ENCODE data around the gene RFLNA. TPM values are rescaled to one million over a fixed set of nuclear protein-coding genes. Genes with fewer than 3 reads are reported as not detected.

RFLNA gene
- total and polyA plus RNA-seq, 7 donors: 0.83 to 57.1 (median 17.6) TPM; not detected in 2

GRCh38 chr12:124359671-124360581 lies 65.0 kb downstream of the RFLNA start:
- peaks cover 0 to 66% (median 38%) of the 10 kb centered on the region in 4 donors for H3K36me3 ChIP-seq
- no peaks in the 10 kb centered on the region for H3K9me3 ChIP-seq
- intact Hi-C loops (cut with DNase I): loop anchor here (2.0 kb wide), 1 partner anchor 413 kb away; no protein-coding TSS in a partner anchor
- 20 to 59% methylated on average over 37 of the region's 37 CpGs for WGBS, 2 donors
- peak overlapping the region; percentile 70 to 79 (median 75) for H3K27ac ChIP-seq
- no peaks in the 10 kb centered on the region for H3K27me3 ChIP-seq
- DNase-seq: peak; percentile 98
- peak in 2 of 4 donors; percentile 16 to 48 for TF ChIP-seq EP300 (IDR thresholded peaks at IDR 0.05)
- TF ChIP-seq POLR2AphosphoS5 (IDR thresholded peaks at IDR 0.05): peak; percentile 53 to 72 (median 65)
- no peak for TF ChIP-seq POLR2A (IDR thresholded peaks at IDR 0.05)
- no peak for TF ChIP-seq CTCF (IDR thresholded peaks at IDR 0.05)
- H3K4me3 ChIP-seq: no peak overlapping the region
- peaks cover 0 to 43% (median 29%) of the 10 kb centered on the region in 4 donors for H3K4me1 ChIP-seq

GRCh38 chr12:124361074-124361970 lies 66.4 kb downstream of the RFLNA start:
- H3K27me3 ChIP-seq: no peaks in the 10 kb centered on the region
- intact Hi-C loops (cut with DNase I): no loop called here
- no peak for TF ChIP-seq EP300 (IDR thresholded peaks at IDR 0.05)
- no peak for TF ChIP-seq POLR2AphosphoS5 (IDR thresholded peaks at IDR 0.05)
- TF ChIP-seq CTCF (IDR thresholded peaks at IDR 0.05): no peak
- no peak for TF ChIP-seq POLR2A (IDR thresholded peaks at IDR 0.05)
- 70 to 89% methylated on average over 21 of the region's 21 CpGs for WGBS, 2 donors
- H3K36me3 ChIP-seq: peaks cover 0 to 56% (median 26%) of the 10 kb centered on the region in 4 donors
- no peak overlapping the region for H3K4me3 ChIP-seq
- H3K27ac ChIP-seq: peak overlapping the region; percentile 70 to 89 (median 76)
- DNase-seq: no peak
- H3K9me3 ChIP-seq: no peaks in the 10 kb centered on the region
- peaks cover 0 to 56% (median 38%) of the 10 kb centered on the region in 4 donors for H3K4me1 ChIP-seq

GRCh38 chr12:124361996-124362395 lies 67.1 kb downstream of the RFLNA start:
- Histone ChIP-seq H3K9me3 (no peaks in the 10 kb centered on the region), H3K4me1 (peaks cover 0 to 58% (median 38%) of the 10 kb centered on the region in 4 donors), H3K27ac (peak overlapping the region in 3 of 4 donors; percentile 74 to 89 (median 79)), H3K4me3 (no peak overlapping the region), H3K36me3 (peaks cover 0 to 49% (median 21%) of the 10 kb centered on the region in 4 donors), H3K27me3 (no peaks in the 10 kb centered on the region)
- intact Hi-C loops (cut with DNase I): no loop called here
- TF ChIP-seq EP300 (IDR thresholded peaks at IDR 0.05): no peak
- no peak for TF ChIP-seq POLR2A (IDR thresholded peaks at IDR 0.05)
- no peak for TF ChIP-seq POLR2AphosphoS5 (IDR thresholded peaks at IDR 0.05)
- TF ChIP-seq CTCF (IDR thresholded peaks at IDR 0.05): no peak
- no peak for DNase-seq
- WGBS, 2 donors: 95 to 96% methylated on average over 15 of the region's 15 CpGs

- WGBS, 2 donors: 73 to 75% methylated on average over 23 of the region's 23 CpGs
Measured at GRCh38 chr12:124363353-124363965, 68.6 kb downstream of the RFLNA start.

More at GRCh38 chr12:124363353-124363965, 68.6 kb downstream of the RFLNA start:
- Histone ChIP-seq H3K27ac (peak overlapping the region; percentile 43 to 97 (median 74)), H3K9me3 (no peaks in the 10 kb centered on the region), H3K27me3 (no peaks in the 10 kb centered on the region), H3K4me3 (no peak overlapping the region), H3K36me3 (peaks cover 0 to 35% (median 9%) of the 10 kb centered on the region in 4 donors), H3K4me1 (peaks cover 0 to 69% (median 53%) of the 10 kb centered on the region in 4 donors)
- intact Hi-C loops (cut with DNase I): no loop called here
- no peak for DNase-seq
- TF ChIP-seq EP300 (IDR thresholded peaks at IDR 0.05) (no peak), CTCF (IDR thresholded peaks at IDR 0.05) (no peak), POLR2A (IDR thresholded peaks at IDR 0.05) (no peak)

Measured in sigmoid colon (tissue), 7 donors.